Stimulated activated CD8-positive, alpha-beta memory T cell treated with anti-CD3 and anti-CD28 coated beads, Interleukin-12 subunit alpha, Interleukin-12 subunit beta, amount 100 ng/mL, for 24 hours (primary cell): ENCODE data around the gene NIPAL4.
"Not testable (repeated sequence)": the region's sequence is repeated elsewhere in the genome, so short reads cannot be mapped to it uniquely, and the experiment has no call there.

ENCODE experiments used
- DNase-seq: peaks from one replicate; pipeline ENCODE4 v3.0.0-alpha.2; 2020; ENCODE audit errors: extremely low read depth

Gene NIPAL4

GRCh38 chr5:157463081-157463480 is 3.1 kb downstream of the NIPAL4 start:
- no peak for DNase-seq

- no peak for DNase-seq
Observed at GRCh38 chr5:157463621-157464518, 3.9 kb downstream of the NIPAL4 start.

GRCh38 chr5:157464519-157465171 is 4.6 kb downstream of the NIPAL4 start:
- peak; percentile 31 for DNase-seq

- DNase-seq: no peak
Observed at GRCh38 chr5:157468293-157468965, 8.4 kb downstream of the NIPAL4 start.

GRCh38 chr5:157469073-157469472 is 9.1 kb downstream of the NIPAL4 start:
- DNase-seq: no peak

GRCh38 chr5:157469687-157470086 is 9.7 kb downstream of the NIPAL4 start:
- DNase-seq: no peak

- no peak for DNase-seq
Observed at GRCh38 chr5:157470631-157471030, 10.6 kb downstream of the NIPAL4 start.

- DNase-seq: no peak
Observed at GRCh38 chr5:157471709-157472108, 11.7 kb downstream of the NIPAL4 start.

GRCh38 chr5:157473383-157474320 is 13.6 kb downstream of the NIPAL4 start:
- no peak for DNase-seq

GRCh38 chr5:157475432-157475831 is 15.4 kb downstream of the NIPAL4 start:
- no peak for DNase-seq

GRCh38 chr5:157476702-157477408 is 16.8 kb downstream of the NIPAL4 start:
- DNase-seq: no peak

GRCh38 chr5:157477814-157478494 is 17.9 kb downstream of the NIPAL4 start:
- DNase-seq: no peak

- DNase-seq: no peak
Observed at GRCh38 chr5:157478726-157479125, 18.7 kb downstream of the NIPAL4 start.

GRCh38 chr5:157479166-157479565 is 19.2 kb downstream of the NIPAL4 start:
- DNase-seq: no peak

GRCh38 chr5:157479612-157480510 is 19.8 kb downstream of the NIPAL4 start:
- DNase-seq: no peak

GRCh38 chr5:157481265-157481664 is 21.3 kb downstream of the NIPAL4 start:
- DNase-seq: no peak

- no peak for DNase-seq
Observed at GRCh38 chr5:157481666-157482065, 21.7 kb downstream of the NIPAL4 start.

GRCh38 chr5:157482702-157483101 is 22.7 kb downstream of the NIPAL4 start:
- DNase-seq: not testable (repeated sequence)

GRCh38 chr5:157484768-157485167 is 24.8 kb downstream of the NIPAL4 start:
- no peak for DNase-seq
